GM18519 (cell line): Measurements from ENCODE around the gene STK36.

Experiments used
- ATAC-seq: cut with Tn5 transposase; IDR thresholded peaks from one replicate; pipeline ENCODE4 v1.9.1; 2021; ENCODE audit warnings: mild to moderate bottlenecking, moderate library complexity; ENCODE audit not compliant: unreplicated experiment, low FRiP score

The STK36 gene

GRCh38 chr2:218743068-218743467 is 71.2 kb downstream of the STK36 start:
- ATAC-seq: no peak

DNA sequence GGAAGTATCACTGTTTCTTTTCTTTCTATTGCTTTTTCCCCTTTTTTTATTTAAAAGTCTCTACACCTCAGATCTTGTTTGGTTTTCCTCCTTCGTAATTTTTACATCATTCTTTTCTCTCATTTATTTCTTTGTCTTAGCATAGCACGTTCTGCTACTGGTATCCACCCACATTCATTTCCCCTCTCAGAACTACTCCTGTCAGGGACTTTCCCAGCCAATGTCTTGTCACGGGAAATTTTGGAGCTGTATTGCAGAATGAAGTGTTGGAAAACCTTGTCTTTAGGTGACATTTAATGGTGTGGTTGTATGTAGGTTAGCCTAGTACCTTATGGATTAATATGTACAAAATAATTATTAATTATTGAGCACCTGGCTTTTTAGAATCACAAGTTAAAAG is 72.7 kb downstream of the STK36 start:
- no peak for ATAC-seq

- ATAC-seq: no peak
Observed at GRCh38 chr2:218745160-218745558, 73.3 kb downstream of the STK36 start.

- ATAC-seq: no peak
Observed at GRCh38 chr2:218745559-218746469, 73.9 kb downstream of the STK36 start.

DNA sequence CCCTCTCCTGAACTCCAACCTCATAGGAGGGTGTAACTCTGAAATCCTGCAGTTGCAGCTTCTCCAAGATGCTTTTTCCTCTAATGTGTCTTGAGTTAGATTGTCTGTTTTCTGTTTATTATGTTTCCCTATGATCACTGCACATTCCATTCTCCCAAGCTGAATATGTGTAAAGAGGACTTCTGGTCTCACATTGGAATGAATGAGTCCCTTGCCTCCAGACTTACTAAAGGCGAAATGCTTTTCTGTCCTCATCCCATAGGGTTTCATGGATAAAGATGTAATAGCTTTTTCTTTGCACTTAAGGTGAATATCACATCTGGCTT is 74.5 kb downstream of the STK36 start:
- no peak for ATAC-seq

- no peak for ATAC-seq
Observed at GRCh38 chr2:218746960-218747359, 75.1 kb downstream of the STK36 start.

GRCh38 chr2:218748741-218749441 is 77.0 kb downstream of the STK36 start:
- ATAC-seq: no peak
